Kidney tubule cell (primary cell): ENCODE data around the gene ADNP2.

ENCODE experiments used
- DNase-seq: peaks from one replicate; pipeline ENCODE4 v3.0.0-alpha.2; 2018; ENCODE audit warnings: low spot score

ADNP2 gene, protein sequence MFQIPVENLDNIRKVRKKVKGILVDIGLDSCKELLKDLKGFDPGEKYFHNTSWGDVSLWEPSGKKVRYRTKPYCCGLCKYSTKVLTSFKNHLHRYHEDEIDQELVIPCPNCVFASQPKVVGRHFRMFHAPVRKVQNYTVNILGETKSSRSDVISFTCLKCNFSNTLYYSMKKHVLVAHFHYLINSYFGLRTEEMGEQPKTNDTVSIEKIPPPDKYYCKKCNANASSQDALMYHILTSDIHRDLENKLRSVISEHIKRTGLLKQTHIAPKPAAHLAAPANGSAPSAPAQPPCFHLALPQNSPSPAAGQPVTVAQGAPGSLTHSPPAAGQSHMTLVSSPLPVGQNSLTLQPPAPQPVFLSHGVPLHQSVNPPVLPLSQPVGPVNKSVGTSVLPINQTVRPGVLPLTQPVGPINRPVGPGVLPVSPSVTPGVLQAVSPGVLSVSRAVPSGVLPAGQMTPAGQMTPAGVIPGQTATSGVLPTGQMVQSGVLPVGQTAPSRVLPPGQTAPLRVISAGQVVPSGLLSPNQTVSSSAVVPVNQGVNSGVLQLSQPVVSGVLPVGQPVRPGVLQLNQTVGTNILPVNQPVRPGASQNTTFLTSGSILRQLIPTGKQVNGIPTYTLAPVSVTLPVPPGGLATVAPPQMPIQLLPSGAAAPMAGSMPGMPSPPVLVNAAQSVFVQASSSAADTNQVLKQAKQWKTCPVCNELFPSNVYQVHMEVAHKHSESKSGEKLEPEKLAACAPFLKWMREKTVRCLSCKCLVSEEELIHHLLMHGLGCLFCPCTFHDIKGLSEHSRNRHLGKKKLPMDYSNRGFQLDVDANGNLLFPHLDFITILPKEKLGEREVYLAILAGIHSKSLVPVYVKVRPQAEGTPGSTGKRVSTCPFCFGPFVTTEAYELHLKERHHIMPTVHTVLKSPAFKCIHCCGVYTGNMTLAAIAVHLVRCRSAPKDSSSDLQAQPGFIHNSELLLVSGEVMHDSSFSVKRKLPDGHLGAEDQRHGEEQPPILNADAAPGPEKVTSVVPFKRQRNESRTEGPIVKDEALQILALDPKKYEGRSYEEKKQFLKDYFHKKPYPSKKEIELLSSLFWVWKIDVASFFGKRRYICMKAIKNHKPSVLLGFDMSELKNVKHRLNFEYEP

DNA sequence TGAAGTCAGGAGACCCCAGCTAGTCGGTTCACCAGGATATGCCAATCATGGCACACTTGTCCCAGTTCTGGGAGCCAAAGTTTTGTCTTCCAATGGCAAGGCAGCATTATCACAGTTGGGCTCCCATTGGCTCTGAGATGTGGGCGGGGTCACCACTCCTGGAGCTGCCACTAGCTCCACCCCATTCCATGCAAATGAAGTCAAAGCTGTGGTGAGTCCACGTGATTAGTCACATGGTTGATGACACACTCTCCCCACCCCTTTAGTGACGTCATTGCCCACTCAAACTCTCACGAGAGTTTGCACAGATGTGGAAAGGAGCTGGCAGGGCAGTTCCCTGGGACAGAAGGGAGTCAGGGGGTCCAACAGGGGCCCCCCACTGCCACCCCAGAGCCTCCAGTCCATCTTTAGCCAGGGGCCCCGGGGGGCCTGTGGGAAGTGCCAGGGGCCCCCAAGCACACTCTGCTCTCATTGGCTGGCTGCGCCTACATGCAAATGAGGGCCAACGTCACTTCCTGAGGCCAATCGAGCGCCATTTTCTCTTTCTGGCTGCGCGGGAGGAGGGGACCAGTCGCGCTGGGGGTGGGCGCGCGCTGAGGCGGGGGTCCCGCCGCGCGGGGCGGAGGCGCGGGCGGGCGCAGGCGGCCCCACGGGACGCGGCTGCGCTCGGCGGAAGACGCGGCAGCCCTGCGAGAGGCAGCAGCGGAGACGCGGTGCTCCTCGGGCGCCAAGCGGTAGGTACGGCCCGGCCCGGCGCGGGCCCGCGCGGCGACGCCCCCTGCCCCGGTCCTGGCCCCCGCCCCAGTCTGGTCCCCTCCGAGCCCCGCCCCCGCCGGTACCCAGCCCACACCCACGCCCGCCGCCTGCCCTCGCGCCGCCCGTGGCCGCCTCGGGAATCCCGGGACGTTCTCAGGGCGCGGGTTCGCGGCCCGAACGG, at the start of gene ADNP2:
Gene ADNP2 (plus strand): TSS at position 524 of the 937 bp plus-strand sequence. CDS start 8,281 bp downstream, outside the sequence.
- DNase-seq = peak; percentile 96

DNA sequence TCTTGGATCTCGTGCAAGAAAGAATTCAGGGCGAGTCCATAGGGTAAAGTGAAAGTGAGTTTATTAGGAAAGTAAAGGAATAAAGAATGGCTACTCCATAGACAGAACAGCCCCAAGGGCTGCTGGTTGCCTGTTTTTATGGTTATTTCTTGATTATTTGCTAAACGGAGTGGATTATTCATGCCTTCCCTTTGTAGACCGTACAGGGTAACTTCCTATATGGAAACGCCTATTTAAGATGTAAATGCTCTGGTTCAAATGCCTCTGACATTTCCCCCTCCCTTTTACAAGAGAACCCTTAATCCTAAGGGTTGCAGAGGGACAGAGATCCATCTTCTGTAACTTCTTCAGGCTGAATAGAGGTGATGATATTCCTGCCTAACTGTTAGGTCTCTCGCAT, 49.1 kb upstream of the ADNP2 start:
- DNase-seq = no peak

DNA sequence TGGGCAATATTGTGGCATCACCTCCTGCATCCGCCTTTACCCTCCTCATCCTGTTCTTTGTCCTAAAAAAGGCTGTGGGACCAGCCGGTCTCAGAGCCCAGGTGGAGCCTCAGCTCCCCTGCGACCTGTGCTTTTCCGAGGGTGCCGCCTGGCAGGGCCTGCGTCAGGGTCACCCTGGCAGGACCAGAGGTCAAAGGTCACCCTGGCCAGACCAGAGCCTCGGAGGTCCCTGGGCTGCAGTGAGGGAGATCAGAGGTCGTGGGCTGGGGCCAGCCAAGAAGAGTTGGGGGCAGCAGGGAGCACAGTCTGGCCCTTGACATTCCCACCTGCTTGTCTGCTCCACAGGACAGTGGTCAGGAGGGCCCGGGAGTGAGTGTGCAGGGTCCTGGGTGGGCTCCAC, 43.4 kb upstream of the ADNP2 start:
- DNase-seq = no peak

DNA sequence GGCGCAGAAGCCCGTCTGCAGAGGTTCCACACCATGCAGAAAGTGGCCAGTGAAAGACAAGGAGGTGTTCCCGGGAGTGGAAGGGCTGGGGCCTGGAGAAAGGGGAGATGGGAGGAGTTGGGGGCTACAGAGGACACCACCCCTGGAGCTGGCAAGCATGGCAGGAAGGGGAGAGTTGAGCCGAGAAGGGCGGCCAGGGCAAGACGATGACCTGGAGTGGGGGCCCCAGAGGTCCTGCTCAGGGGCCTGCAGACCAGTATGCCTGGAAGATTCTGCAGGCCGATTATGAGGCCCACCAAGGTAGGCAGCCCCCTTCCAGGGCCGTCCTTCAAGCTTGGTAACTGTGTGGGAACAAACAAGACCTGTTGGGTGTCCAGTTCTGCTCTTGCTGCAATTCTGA, 41.7 kb upstream of the ADNP2 start:
- DNase-seq = no peak

DNA sequence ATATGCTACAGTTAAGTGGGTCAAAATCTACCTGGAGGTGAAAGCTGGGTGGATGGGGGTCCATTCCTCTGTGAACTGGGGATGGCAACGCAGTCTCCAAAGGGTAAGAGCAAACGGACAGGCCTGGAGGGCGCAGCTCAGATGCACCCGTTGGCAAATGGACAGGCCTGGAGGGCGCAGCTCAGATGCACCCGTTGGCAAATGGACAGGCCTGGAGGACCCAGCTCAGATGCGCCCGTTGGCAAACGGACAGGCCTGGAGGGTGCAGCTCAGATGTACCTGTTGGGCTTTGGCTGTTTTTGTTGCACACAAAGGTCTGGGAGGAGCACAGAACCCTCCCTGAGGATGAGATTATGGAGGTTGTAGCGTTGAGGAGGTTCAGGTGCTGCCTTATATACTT, 41.2 kb upstream of the ADNP2 start:
- DNase-seq = no peak

DNA sequence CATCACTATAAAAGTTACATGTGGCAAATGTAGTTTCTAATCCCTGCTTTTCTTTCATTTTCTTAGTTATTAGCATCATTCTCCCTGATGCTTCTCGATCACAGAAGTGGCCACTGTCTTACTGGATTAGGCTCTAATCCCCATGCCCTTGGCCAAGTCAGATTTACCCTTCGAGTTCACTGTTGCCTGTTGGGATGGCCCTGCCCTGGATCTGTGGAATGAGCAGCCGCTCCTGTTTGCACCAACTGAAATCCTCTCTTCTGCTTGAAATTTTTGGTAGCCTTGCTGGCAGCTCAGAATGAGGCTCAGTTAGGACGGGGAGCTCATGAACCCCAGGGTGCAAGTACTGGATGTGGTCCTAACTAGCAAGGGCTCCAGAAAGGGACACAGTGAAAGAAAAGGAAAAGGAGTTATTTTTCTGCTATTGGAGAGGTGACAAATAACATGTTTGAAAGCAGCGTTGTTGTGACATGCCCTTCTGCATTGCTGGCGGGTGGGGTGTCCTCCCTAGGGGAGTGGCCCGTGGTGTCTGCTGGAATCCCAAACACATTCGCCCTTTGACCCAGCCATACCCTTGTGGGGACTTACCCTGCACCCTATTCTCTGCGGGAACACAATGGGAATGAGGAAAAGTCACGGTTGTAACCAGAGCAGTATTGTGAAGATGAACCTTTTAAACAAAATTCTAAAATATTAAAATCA, 40.3 kb upstream of the ADNP2 start:
- DNase-seq = no peak

DNA sequence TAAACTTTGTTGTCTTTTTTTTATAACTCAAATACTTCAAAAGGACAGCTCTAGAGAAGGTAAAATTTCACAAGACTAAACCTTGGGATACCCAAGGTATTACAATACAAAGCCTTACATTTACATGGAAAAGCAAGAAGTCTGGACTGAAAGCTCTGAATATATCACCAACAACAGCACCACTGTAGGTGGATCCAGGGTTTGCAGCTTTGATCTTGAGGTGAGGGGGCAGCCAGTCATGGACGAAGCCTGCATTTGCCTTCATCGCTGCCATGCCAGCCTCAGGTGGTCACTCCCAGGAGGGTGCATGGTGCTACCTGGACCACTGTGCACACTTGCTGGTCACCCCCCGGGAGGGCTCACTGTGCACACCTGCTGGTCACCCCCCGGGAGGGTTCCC, 38.2 kb upstream of the ADNP2 start:
- DNase-seq = no peak

DNA sequence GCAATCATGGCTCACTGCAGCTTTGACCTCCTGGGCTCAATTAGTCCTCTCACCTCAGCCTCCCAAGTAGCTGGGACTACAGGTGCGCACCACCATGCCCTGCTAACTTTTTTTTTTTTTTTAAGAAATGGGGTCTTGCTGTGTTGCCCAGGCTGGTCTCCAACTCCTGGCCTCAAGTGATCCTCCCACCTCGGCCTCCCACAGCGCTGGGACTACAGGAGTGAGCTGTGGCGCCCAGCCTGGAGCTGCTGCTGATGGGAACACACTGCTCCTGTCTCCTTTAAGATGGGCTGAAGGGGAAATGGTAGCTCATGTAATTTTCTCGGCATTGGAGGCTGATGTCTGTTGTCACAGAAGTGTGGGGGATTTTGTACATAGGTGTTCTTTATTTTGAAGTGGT, 34.9 kb upstream of the ADNP2 start:
- DNase-seq = no peak

DNA sequence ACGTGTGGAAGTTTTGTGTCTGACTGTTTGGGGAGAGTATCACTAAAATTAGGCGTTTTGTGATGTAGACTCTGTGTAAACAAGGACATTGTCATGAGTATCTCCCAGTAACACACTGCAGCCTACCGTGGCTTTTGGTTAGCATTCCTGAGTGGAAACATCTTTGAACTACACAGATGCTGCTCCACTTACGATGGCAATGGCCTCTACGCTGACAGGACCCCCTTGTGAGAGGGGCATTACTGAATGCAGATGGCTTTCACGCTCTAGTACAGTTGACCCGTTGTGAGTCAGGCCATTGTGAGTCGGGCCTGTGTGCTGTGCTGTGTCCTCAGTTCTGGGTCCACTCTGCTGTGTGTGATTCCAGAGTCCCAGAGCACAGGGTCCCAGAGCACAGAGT, 34.4 kb upstream of the ADNP2 start:
- no peak for DNase-seq

DNA sequence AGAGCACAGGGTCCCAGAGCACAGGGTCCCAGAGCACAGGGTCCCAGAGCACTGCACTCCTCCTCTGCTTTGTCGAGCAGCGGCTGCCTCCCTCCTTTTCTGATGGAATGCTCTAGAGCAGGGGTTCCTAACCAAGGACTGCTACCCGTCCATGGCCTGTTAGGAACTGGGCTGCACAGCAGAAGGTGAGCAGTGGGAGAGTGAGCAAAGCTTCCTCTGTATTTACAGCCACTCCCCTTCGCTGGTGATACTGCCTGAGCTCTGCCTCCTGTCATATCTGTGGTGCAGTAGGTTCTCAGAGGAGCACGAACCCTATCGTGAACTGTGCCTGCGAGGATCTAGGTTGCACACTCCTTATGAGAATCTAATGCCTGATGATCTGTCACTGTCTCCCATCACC, 33.1 kb upstream of the ADNP2 start:
- DNase-seq = no peak

DNA sequence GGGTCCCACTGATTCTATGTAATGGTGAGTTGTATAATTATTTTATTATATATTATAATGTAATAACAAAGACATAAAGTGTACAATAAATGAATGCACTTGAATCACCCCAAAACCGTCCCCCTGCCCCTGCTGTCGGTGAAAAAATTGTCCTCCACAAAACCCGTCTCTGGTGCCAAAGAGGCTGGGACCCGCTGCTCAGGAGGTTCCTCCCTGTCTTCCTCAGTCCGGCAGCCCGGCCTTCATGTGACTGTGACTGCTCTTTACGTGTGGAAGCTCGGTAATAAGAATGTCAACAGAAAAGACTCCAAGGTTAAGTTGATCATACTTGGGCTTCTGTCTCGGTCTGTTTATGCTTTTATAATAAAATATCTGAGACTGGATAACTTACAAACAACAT, 32.7 kb upstream of the ADNP2 start:
- no peak for DNase-seq

DNA sequence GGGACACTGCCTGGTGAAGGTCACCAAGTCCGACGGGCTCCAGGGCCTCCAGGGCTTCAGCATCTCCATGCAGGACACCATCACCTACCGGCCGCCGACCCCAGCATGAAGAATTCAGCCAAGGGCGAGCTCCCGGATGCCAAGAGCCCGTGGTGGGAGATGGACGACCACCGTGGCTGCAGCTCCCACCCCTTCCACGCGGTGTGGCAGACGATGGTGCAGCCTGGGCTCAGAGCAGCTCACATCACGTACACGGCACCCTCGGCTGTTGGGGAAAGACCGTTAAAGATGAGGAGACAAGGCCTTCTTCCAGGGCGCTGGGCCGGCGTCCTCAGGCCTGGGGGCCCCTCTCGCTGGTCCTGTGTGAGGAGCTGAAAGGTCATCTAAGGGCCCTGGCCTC, 31.2 kb upstream of the ADNP2 start:
- DNase-seq = no peak

DNA sequence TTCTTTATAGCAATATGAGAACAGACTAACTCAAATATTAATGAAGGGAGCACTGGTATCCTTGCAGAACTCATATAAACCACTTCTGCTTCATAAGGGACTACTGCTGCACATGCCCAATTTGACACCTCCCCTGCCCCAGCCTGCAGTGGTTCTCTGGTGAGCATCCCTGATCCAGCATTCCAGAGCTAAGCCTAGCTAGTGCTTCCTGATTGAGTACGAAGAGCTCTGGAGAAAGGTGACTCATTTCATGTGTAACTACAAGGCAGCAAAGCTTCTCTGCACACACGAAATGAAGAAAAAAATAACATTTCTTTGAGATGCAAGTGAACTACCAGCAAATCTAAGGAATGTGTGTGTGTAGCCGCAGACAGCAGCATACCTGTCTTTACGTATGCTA, 22.8 kb upstream of the ADNP2 start:
- peak; percentile 28 for DNase-seq

DNA sequence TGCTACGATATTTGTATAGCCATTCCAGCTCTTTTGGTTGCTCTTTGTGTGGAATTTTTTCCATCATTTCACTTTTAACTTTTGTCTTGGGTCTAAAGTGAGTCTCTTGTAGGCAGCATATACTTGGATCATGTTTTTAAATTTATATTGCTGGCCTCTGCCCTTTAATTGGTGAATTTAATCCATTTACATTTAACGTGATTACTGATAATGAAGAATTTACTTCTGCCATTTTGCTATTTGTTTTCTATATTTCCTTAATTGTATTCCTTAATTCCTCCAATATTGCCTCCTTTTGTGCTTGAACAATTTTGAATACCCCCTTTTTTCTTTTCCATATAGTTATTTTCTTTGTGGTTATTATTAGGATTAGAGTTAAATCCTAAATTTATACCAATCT, 21.0 kb upstream of the ADNP2 start:
- no peak for DNase-seq

DNA sequence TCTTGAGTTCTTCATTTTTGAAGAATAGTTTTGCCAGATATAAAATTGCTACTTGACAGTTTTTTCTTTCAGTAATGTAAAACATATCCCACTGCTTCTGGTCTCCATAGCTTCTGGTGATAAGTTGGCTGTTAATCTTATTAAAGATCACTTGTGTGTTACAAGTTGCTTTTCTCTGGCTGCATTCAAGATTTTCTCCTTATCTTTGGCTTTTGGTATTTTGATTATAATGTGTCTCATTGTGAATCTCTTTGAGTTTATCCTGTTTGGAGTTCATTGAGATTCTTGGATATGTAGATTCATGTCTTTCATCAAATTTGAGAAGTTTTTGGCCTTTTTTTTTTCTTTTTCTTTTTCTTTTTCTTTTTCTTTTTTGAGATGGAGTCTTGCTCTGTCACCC, 20.2 kb upstream of the ADNP2 start:
- no peak for DNase-seq

DNA sequence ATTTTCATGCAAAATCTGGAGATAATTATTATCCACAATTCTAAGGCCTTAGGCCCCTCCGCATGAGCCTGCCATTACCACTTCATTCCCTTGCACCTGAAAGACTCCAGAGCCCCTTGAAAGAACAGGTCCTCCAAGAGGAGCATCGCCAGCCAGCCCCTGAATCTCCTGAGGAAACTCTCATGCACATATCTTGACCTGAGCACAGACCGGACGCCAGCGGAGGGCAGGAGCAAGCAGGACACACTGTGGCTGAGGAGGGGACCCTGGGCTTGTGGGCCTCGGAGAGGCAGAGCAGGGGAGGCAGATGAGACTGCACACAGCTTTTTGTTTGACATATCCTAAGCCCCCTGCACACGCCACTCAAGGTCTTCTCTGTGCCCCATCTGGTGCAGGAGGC, 13.6 kb upstream of the ADNP2 start:
- DNase-seq = no peak

DNA sequence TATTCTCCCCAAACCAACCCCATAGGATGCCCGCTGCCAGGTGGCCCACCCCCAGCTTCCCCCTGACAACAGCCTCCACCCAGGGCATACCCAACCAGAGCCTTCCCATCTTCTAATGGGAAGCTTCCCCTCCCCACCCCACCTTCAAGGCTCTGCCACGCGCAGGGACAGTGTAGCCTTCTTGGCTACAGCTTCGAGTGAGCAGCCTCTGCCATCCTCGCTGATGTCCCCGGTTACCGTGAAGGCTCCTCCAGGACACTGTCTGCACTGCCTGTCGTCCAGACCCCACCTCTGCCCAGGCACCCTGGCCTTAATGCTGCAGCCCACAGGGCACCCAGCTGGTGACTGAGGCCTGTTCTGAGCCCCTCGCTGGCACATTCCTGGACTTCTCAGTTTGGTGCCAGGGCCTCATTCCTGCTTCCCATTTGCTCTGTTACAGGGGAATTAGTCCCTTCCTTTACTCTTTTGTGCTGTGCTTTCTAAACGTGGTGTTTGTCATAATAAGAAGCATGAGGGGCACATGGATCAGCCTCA, 13.0 kb upstream of the ADNP2 start:
- no peak for DNase-seq

DNA sequence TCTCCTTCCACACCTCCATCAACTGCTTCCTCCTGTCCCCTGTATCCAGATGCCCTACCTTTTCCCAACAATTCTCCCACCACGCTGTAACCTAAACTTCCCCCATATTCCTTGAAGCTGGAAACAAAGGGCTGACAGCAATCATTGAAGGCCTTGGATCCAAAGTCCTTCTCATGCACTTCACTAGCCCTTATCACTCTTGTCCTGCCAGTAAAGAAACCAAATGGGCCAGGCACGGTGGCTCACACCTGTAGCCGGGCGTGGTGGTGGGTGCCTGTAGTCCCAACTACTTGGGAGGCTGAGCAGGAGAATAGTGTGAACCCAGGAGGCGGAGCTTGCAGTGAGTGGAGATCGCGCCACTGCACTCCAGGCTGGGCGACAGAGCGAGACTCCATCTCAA, 11.9 kb upstream of the ADNP2 start:
- no peak for DNase-seq

DNA sequence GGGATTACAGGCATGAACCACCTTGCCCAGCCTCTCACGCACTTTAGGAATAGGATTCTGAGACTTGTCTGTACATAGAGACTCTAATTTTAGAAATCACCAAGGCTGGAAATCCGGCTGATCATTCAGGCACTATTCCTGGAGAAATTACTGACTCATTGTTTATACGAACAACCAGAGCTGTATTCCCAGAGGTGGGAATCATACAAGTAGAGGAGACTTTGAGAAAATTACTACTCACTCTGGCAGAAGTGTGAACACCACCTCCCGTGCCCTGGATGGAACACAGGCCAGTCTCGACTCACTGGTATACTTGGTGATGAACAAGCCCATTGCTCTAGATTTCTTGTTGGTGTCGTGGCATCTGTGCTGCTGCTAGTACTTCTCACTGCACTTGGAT, 5.8 kb upstream of the ADNP2 start:
- peak; percentile 13 for DNase-seq

DNA sequence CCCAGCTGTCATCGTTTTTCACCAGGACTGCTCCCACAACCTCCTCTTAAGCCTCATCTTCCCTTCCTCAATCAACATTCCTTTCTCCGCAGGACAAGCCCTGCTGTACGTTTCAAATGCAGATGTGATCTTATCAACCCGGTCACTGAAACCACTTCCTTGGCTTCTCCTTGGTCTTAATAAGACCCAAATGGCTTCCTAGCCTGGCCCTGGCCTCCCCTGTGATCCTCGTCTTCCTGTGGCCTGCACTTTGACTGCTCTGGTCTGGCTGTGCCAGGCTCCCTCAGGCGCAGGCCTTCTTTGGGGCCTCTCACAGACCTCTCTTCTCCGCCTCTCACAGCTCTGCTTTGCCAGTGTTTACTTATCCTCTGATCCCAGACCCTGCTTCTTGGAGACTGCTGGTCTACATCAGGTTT, 4.7 kb upstream of the ADNP2 start:
- no peak for DNase-seq
